NCI-H2107 (cell line): ENCODE results near the gene RPS25.
A peak's percentile ranks its signal among the peaks of the same experiment; 100 is the strongest.
"Not testable (repeated sequence)": the region's sequence is repeated elsewhere in the genome, so short reads cannot be mapped to it uniquely, and the experiment has no call there.

Experiments
- DNase-seq: peaks from one replicate; lab custom pipeline; 2025; lab: John Stamatoyannopoulos, UW

The RPS25 gene

GRCh38 chr11:119015054-119015611 lies 3.0 kb downstream of the RPS25 start:
- no peak for DNase-seq

DNA sequence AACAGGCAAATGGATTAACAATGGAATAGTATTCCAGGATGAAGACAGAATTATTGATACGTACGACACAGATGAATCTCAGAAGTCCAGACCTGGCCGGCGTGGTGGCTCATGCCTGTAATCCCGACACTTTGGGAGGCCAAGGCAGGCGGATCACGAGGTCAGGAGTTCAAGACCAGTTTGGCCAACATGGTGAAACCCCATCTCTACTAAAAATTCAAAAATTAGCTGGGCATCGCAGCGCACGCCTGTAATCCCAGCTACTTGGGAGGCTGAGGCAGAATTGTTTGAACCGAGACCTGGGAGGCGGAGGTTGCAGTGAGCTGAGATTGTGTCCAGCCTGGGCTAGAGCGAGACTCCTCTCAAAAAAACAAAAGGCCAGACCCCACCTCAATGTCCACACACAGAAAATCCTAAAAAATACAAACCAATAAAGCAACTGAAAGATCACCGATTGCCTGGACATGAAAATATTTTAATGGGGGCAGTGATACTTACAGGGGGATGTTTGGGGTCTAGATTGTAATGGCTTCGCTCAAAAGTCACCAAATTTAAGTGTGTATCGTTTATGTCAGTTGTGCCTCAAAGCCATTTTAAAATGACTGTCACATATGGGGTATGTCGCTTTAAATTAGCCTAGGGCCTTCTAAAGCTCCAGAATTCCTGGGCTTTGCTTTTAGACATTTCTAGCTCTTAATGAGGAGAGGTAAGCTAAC lies 3.8 kb downstream of the RPS25 start:
- DNase-seq = no peak

- DNase-seq = no peak
Observed at GRCh38 chr11:119012629-119013170, 5.4 kb downstream of the RPS25 start.

- DNase-seq = no peak
Observed at GRCh38 chr11:119011476-119012053, 6.6 kb downstream of the RPS25 start.

DNA sequence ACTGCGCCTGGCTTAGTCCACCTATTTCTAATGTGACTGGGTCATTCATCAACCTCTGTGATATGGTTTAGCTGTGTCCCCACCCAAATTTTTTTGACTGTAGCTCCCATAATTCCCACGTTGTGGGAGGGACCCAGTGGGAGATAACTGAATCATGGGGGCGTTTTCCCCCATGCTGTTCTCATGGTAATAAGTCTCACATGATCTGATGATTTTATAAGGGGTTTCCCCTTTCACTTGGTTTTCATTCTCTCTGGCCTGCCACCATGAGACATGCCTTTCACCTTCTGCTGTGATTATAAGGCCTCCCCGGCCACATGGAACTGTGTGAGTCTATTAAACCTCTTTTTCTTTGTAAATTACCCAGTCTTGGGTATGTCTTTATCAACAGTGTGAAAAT lies 11.5 kb downstream of the RPS25 start:
- no peak for DNase-seq

- DNase-seq = no peak
Observed at GRCh38 chr11:119000906-119001305, 17.2 kb downstream of the RPS25 start.

DNA sequence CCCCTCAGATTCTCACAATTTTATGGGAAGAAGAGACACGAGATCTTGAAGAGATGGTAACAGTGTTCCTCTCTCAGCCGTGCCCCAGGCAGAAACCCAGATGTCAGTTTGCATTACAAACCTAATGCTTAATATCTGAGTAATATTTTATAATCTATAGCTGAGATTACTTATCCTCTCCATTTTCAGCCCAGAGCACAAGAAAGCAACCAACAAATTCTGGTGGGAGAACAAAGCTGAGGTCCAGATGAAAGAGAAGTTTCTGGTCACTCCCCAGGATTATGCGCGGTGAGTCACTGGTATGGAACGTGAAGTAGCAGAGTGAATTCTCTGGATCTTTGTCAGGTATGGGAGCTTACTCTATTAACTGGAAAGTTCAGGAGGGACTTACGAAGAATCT lies 19.3 kb downstream of the RPS25 start:
- DNase-seq = no peak

DNA sequence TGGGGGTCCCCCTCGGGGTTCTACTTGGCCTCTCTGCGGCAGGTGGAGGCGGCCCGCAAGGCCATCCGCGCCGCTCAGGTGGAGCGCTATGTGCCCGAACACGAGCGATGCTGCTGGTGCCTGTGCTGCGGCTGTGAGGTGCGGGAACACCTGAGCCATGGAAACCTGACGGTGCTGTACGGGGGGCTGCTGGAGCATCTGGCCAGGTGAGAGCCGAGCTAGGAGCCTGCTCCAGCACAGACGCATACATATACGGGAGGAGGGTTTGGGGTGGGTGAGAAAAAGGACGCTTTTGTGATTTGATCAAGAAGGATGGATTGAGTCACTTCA lies 19.8 kb downstream of the RPS25 start:
- DNase-seq = no peak

DNA sequence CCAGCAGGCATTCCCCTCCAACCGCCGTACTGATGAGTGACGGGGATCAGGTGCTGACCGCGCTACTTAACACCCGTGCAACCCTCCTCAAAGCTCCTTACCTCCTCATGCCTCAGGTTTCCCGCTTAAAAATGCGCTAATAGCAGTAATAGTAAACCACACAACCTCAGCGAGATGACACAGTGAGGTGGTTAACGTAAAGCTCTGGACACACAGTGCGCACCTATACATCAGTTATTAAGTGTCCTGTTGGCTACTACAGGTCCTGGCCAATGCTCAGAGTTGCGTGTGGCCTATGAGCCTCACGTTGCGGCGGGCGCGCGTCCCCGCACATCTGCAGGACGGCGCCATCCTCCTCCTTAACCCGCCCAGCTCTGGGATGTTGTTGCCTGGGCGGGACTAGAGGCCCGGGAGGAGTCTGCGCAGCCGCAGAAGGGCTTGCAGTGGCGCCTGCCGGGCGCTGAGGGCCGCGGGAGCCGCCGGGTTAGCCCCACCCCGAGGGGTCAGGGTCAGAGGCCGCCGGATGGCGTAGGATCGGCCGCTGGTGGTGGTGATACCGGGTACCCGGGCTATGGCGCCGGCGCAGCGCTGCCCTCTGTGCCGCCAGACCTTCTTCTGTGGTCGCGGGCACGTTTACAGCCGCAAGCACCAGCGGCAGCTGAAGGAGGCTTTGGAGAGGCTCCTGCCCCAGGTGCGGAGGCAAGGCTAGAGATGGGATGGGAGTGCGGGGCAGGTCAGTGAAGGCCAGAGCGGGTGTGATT lies 20.3 kb downstream of the RPS25 start, which contains the start of gene CENATAC:
Gene CENATAC (plus strand): TSS at position 512 of the 761 bp plus-strand sequence. CDS start 60 bp downstream, at position 572.
- peak; percentile 55 for DNase-seq

DNA sequence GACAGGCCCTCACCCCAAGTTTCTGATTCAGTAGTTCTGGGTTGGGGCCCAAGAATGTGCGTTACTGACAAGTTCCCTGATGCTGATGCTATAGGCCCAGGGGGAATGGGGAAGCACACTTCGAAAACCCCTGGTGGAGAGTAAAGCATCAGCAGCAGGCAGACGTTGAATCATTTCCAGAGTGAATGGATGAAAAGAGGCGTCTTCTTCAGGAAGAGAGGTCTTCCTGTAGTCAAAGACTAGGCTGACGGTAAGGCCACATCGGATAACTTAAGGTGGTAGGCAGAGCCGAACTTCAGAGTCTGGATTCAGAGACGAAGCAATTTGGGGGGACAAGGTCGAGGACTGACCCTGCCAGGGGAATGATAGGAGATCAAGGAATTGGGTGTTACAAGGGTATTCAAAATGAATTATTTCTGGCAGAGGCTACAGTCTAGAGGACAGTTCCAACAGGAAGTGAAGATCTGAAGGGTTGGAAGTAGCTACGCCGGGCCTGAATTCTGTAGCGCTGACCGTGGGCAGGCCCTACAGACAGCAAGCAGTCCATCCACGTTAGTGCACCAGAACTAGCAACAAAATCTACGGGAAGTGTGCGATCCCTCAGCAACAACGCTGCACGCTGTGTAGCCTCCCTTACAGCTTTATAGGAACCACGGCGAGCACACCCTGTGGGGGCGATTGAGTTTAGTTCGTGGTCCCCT lies 21.1 kb downstream of the RPS25 start:
- DNase-seq = no peak

DNA sequence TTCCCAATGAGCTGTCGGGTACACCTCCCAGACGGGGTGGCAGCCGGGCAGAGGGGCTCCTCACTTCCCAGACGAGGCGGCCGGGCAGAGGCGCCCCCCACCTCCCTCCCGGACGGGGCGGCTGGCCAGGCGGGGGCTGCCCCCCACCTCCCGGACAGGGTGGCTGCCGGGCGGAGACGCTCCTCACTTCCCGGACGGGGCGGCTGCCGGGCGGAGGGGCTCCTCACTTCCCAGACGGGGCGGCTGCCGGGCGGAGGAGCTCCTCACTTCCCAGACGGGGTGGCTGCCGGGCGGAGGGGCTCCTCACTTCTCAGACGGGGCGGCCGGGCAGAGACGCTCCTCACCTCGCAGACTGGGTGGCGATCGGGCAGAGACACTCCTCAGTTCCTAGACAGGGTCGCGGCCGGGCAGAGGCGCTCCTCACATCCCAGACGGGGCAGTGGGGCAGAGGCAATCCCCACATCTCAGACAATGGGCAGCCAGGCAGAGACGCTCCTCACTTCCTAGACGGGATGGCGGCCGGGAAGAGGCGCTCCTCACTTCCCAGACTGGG lies 26.6 kb downstream of the RPS25 start:
- DNase-seq = not testable (repeated sequence)

- no peak for DNase-seq
Observed at GRCh38 chr11:118988280-118988679, 29.9 kb downstream of the RPS25 start.

- DNase-seq = no peak
Observed at GRCh38 chr11:118984825-118985224, 33.3 kb downstream of the RPS25 start.

DNA sequence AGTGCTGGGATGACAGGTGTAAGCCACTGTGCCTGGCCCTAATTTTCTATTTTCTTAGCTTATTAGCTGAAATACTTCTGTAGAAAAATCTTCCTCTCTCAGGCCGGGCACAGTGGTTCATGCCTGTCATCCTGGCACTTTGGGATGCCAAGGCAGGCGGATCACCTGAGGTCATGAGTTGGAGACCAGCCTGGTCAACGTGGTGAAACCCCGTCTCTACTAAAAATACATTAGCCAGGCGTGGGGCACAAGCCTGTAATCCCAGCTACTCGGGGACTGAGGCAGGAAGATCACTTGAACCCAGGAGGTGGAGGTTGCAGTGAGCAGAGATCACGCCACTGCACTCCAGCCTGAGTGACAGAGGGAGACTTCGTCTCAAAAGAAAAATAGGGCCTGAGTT lies 33.8 kb downstream of the RPS25 start:
- DNase-seq = not testable (repeated sequence)

DNA sequence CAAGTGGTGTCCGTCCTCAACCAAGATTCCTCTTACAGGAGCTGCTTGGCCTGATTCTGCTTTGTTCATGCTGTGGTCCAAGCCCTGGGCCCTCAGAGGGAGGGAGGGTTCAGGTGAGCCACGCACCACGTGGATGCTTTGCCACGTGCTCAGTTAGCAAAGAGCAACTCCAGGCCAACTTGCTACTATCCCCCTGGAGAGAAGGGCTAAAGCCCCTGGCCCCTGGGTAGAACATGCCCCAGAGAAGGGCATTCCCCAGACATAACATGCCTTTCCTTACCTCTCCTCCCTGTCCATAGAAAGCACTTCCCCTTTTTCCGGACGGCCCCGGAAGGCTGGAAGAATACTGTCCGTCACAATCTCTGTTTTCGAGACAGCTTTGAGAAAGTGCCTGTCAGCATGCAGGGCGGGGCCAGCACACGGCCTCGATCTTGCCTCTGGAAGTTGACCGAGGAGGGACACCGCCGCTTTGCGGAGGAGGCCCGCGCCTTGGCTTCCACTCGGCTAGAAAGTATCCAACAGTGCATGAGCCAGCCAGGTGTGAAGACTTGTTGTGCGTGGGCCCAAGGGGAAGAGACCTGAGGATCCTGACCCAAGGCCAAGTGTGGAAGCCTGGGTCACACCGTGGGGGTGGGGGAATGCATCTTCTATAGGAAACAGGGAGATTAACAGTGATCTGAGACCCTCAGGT lies 37.8 kb downstream of the RPS25 start:
- no peak for DNase-seq

DNA sequence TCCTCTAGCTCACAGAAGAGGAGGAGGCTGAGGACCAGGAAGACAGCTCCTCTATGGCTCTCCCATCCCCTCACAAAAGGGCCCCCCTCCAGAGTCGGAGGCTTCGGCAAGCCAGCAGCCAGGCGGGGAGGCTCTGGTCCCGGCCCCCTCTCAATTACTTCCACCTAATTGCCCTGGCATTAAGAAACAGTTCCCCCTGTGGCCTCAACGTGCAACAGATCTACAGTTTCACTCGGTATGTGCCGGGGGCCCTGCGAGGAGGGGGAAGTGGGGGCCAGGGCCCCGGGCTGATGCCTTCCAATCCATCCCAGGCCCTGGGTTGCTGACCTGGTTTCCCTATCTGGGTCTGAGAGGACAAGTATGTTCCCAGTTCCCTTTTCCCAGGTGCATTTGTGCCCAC lies 38.7 kb downstream of the RPS25 start:
- no peak for DNase-seq

DNA sequence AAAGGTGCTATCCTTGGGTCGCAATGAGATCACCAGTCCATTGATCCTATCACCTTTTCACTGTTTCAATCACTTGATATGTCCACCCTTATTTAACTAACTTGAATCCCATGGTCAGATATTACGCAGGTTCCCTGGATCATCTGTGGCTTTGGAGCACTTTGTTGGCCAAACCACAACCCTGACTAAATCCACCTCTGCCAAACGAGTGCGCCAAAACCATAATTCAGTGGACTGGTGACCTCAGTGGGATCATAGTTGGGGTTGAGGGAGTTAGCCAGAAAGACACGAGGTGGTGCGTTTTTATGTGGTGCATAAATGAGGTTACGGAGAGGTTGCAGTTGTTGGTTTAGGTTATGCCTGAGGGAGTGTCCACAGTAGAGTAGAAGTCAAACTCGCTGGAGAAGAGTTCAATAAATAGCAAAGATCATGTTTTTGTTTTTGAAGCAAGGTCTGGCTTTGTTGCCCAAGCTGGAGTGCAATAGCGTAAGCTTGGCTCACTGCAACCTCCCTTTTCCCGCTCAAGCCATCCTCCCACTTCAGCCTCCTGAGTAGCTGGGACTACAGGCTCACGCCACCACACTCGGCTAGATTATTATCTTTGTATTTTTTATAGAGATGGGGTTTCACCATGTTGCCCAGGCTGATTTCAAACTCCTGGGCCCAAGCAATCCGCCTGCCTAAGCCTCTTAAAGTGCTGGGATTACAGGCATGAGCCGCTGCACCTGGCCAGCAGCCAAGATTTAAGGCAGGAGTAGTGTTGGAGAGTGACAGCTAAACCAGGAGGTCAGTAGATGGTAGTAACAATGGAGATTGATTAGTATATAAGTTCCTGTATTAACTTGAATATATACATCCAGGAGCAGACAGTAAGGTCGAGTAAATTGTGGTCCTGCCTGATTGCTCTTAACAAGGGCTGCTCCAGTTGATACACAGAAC lies 42.1 kb downstream of the RPS25 start:
- no peak for DNase-seq

DNA sequence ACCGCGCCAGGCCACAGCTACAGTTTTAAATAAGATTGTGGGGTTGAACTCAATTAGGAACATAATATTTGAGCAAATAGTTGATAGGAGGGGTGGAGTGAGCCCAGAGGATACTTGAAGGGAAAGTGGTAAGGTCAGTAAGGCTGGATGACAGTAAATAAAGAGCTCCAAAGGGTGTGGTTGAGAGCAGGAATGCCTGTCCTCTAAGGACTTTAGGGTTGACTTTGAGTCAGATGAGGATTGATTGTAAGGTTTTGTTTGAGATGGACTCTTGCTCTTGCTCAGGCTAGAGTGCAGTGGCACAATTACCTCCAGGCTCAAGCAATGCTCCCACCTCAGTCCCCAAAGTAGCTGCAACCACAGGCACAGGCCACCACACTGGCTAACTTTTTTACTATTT lies 44.2 kb downstream of the RPS25 start:
- DNase-seq = no peak

GRCh38 chr11:118971646-118972045 lies 46.5 kb downstream of the RPS25 start, which contains the start of gene FOXR1:
Gene FOXR1 (plus strand): TSS chr11:118971761. CDS start chr11:118971932, 171 bp downstream.
- DNase-seq = no peak

GRCh38 chr11:118969508-118969907 lies 48.6 kb downstream of the RPS25 start:
- DNase-seq = not testable (repeated sequence)
